Karpas-422 (cell line): ENCODE results near the gene WWOX. TPM values are rescaled to one million over a fixed set of nuclear protein-coding genes. Genes with fewer than 3 reads are reported as not detected.

Experiments
- DNase-seq: peaks from one replicate; pipeline ENCODE4 v3.0.0-alpha.2; 2015
- H2AFZ ChIP-seq: fragments of 200-600 bp; sonication (generic); 2 replicates; pipeline ENCODE4 v1.6.1; 2014; ENCODE audit warnings: antibody characterized with exemption, low read length, mixed read lengths
- H3K27ac ChIP-seq: fragments of 200-600 bp; sonication (generic); 2 replicates; pipeline ENCODE4 v1.5.1; 2014; ENCODE audit warnings: mild to moderate bottlenecking, low read length, moderate library complexity
- H3K27me3 ChIP-seq: fragments of 200-600 bp; sonication (generic); 2 replicates; pipeline ENCODE4 v1.6.1; 2014; ENCODE audit warnings: low read length, mixed read lengths
- H3K36me3 ChIP-seq: fragments of 200-600 bp; sonication (generic); 2 replicates; pipeline ENCODE4 v1.6.1; 2014; ENCODE audit warnings: low read length, mixed read lengths; ENCODE audit not compliant: insufficient read depth
- H3K4me1 ChIP-seq: fragments of 200-600 bp; sonication (generic); 2 replicates; pipeline ENCODE4 v1.6.1; 2014; ENCODE audit warnings: mild to moderate bottlenecking, low read length, mixed read lengths
- H3K4me2 ChIP-seq: fragments of 200-600 bp; sonication (generic); 2 replicates; pipeline ENCODE4 v1.6.1; 2014; ENCODE audit warnings: low read length, low read depth, mild to moderate bottlenecking; ENCODE audit not compliant: poor library complexity, severe bottlenecking
- H3K4me3 ChIP-seq: fragments of 200-600 bp; sonication (generic); 2 replicates; pipeline ENCODE4 v1.5.1; 2014; ENCODE audit warnings: mild to moderate bottlenecking, antibody characterized with exemption, low read length, mixed read lengths
- H3K79me2 ChIP-seq: fragments of 200-600 bp; sonication (generic); 2 replicates; pipeline ENCODE4 v1.6.1; 2014; ENCODE audit warnings: mild to moderate bottlenecking, low read length, mixed read lengths
- H3K9ac ChIP-seq: fragments of 200-600 bp; sonication (generic); 2 replicates; pipeline ENCODE4 v1.6.0; 2014; ENCODE audit warnings: low read length
- H3K9me2 ChIP-seq: fragments of 200-600 bp; sonication (generic), shearing (Covaris generic); replicated peaks from 2 replicates; pipeline ENCODE4 v1.6.0; 2014; ENCODE audit warnings: mild to moderate bottlenecking, low read length, moderate library complexity; ENCODE audit not compliant: insufficient read depth
- H3K9me3 ChIP-seq: fragments of 300-700, 200-600 bp; sonication (generic); 2 replicates; pipeline ENCODE4 v1.6.1; 2014; ENCODE audit warnings: low read length, mixed read lengths
- H4K20me1 ChIP-seq: fragments of 200-600 bp; sonication (generic); 2 replicates; pipeline ENCODE4 v1.6.1; 2014; ENCODE audit warnings: mild to moderate bottlenecking, antibody characterized with exemption, low read length, low read depth; ENCODE audit not compliant: insufficient read depth
- total RNA-seq: library from RNA; depleted of rRNA; stranded (reverse); fragments of >200 nt; shearing (Covaris generic); gene quantifications from 2 replicates; pipeline ENCODE4 v1.2.3, GENCODE V29; 2014; ENCODE audit warnings: low replicate concordance

WWOX gene
- total RNA-seq, 1 experiment from 2014 or later, result 66.2 TPM

GRCh38 chr16:78785218-78785617 is 685.8 kb downstream of the WWOX start:
- Histone ChIP-seq H3K27ac (no peak overlapping the region), H4K20me1 (no peaks in the 10 kb centered on the region), H3K9me2 (no peaks in the 10 kb centered on the region), H3K27me3 (no peaks in the 10 kb centered on the region), H3K4me3 (no peak overlapping the region), H3K9ac (no peak overlapping the region), H3K9me3 (peaks cover 11% of the 10 kb centered on the region), H3K36me3 (no peaks in the 10 kb centered on the region), H3K79me2 (no peaks in the 10 kb centered on the region), H3K4me1 (no peaks in the 10 kb centered on the region), H3K4me2 (no peak overlapping the region), H2AFZ (no peak overlapping the region)
- DNase-seq, result no peak

- no peak overlapping the region for H3K27ac ChIP-seq
- H3K27me3 ChIP-seq, result no peaks in the 10 kb centered on the region
- no peak overlapping the region for H3K4me2 ChIP-seq
- H3K9ac ChIP-seq, result no peak overlapping the region
- H3K4me1 ChIP-seq, result no peaks in the 10 kb centered on the region
- no peak for DNase-seq
- H2AFZ ChIP-seq, result no peak overlapping the region
- no peak overlapping the region for H3K4me3 ChIP-seq
- no peaks in the 10 kb centered on the region for H4K20me1 ChIP-seq
- H3K9me2 ChIP-seq, result no peaks in the 10 kb centered on the region
- peaks cover 14% of the 10 kb centered on the region for H3K9me3 ChIP-seq
- no peaks in the 10 kb centered on the region for H3K36me3 ChIP-seq
- H3K79me2 ChIP-seq, result no peaks in the 10 kb centered on the region
These were observed 687.2 kb downstream of the WWOX start for GRCh38 chr16:78786635-78787034.

DNA sequence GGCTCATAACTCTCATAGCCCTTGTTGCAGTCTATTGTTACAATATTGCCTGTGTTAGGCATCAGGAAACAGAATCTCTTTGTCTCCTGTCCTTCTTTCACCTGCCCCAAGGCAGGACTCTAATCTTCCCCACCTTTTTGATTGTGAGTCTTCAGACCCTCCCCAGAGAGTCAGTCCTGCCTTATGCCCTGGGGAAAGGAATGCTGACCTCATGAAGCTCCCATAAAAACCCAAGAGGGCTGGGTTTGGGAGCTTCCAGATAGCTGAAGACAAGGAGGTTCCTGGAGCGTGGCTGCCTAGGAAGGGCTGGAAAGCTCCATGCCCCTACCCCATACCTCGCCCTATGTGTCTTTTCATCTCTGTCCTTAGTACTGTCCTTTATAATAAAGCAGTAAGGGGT is 688.8 kb downstream of the WWOX start:
- Histone ChIP-seq H3K4me3 (no peak overlapping the region), H3K36me3 (no peaks in the 10 kb centered on the region), H3K9me3 (peaks cover 11% of the 10 kb centered on the region), H3K27me3 (no peaks in the 10 kb centered on the region), H3K9ac (no peak overlapping the region), H3K4me1 (no peaks in the 10 kb centered on the region), H3K27ac (no peak overlapping the region), H3K79me2 (no peaks in the 10 kb centered on the region), H2AFZ (no peak overlapping the region), H3K9me2 (no peaks in the 10 kb centered on the region), H3K4me2 (no peak overlapping the region), H4K20me1 (no peaks in the 10 kb centered on the region)
- no peak for DNase-seq

GRCh38 chr16:78788696-78789095 is 689.2 kb downstream of the WWOX start:
- H3K79me2 ChIP-seq, result no peaks in the 10 kb centered on the region
- DNase-seq, result no peak
- no peaks in the 10 kb centered on the region for H3K9me2 ChIP-seq
- H4K20me1 ChIP-seq, result no peaks in the 10 kb centered on the region
- no peaks in the 10 kb centered on the region for H3K4me1 ChIP-seq
- H3K4me3 ChIP-seq, result no peak overlapping the region
- no peak overlapping the region for H3K4me2 ChIP-seq
- no peak overlapping the region for H3K9ac ChIP-seq
- H3K36me3 ChIP-seq, result no peaks in the 10 kb centered on the region
- H2AFZ ChIP-seq, result no peak overlapping the region
- H3K9me3 ChIP-seq, result peaks cover 10% of the 10 kb centered on the region
- H3K27me3 ChIP-seq, result no peaks in the 10 kb centered on the region
- H3K27ac ChIP-seq, result no peak overlapping the region

GRCh38 chr16:78789561-78789960 is 690.1 kb downstream of the WWOX start:
- no peaks in the 10 kb centered on the region for H3K27me3 ChIP-seq
- H3K9me2 ChIP-seq, result no peaks in the 10 kb centered on the region
- H3K9ac ChIP-seq, result no peak overlapping the region
- H3K4me2 ChIP-seq, result no peak overlapping the region
- no peak overlapping the region for H3K27ac ChIP-seq
- H2AFZ ChIP-seq, result no peak overlapping the region
- no peaks in the 10 kb centered on the region for H3K4me1 ChIP-seq
- no peak overlapping the region for H3K4me3 ChIP-seq
- peaks cover 10% of the 10 kb centered on the region for H3K9me3 ChIP-seq
- H3K79me2 ChIP-seq, result no peaks in the 10 kb centered on the region
- no peaks in the 10 kb centered on the region for H4K20me1 ChIP-seq
- no peak for DNase-seq
- no peaks in the 10 kb centered on the region for H3K36me3 ChIP-seq

- Histone ChIP-seq H3K9me2 (no peaks in the 10 kb centered on the region), H3K36me3 (no peaks in the 10 kb centered on the region), H3K79me2 (no peaks in the 10 kb centered on the region), H3K27me3 (no peaks in the 10 kb centered on the region), H3K27ac (no peak overlapping the region), H3K4me2 (no peak overlapping the region), H3K9me3 (peaks cover 11% of the 10 kb centered on the region), H2AFZ (no peak overlapping the region), H3K4me3 (no peak overlapping the region), H3K9ac (no peak overlapping the region), H4K20me1 (no peaks in the 10 kb centered on the region), H3K4me1 (no peaks in the 10 kb centered on the region)
- DNase-seq, result no peak
These were observed 691.6 kb downstream of the WWOX start for GRCh38 chr16:78791011-78791410.

DNA sequence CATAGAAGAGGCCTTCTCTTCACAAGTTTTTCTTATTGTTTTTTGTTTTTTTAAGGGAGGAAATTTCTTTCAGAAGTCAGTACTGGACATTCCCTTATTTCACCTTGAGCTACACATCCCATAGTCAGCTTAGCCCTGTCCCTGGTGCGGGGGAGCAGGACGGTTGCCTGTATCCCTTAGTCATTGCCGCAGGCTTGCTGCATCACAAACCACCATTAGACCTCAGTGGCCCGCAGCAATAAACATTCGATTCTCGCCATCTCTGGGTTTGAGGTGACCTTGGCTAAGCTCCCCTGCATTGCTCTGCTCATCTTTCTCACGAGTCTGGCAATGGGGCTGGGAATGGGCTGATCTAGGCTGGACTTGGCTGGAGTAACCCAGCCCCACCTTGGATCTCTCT is 692.5 kb downstream of the WWOX start:
- H3K9ac ChIP-seq, result no peak overlapping the region
- H3K9me3 ChIP-seq, result peaks cover 13% of the 10 kb centered on the region
- no peak overlapping the region for H2AFZ ChIP-seq
- DNase-seq, result no peak
- H3K4me3 ChIP-seq, result no peak overlapping the region
- no peaks in the 10 kb centered on the region for H3K79me2 ChIP-seq
- no peaks in the 10 kb centered on the region for H3K9me2 ChIP-seq
- H3K4me2 ChIP-seq, result no peak overlapping the region
- H3K36me3 ChIP-seq, result no peaks in the 10 kb centered on the region
- no peak overlapping the region for H3K27ac ChIP-seq
- no peaks in the 10 kb centered on the region for H3K4me1 ChIP-seq
- no peaks in the 10 kb centered on the region for H3K27me3 ChIP-seq
- no peaks in the 10 kb centered on the region for H4K20me1 ChIP-seq

DNA sequence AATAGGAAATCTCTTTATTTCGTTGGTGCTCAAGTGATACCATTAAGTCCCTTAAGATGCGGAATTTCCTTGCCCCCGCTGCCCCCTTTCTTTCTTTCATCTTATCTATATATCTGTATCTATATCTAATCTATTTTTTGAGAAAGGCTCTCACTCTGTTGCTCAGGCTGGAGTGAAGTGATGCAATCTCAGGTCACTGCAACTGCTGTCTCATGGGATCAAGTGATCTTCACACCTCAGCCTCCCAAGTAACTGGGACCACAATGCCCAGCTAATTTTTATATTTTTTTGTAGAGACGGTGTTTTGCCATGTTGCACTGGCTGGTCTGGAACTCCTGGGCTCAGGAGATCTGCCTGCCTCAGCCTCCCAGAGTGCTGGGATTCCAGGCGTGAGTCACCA is 693.5 kb downstream of the WWOX start:
- no peak overlapping the region for H3K4me2 ChIP-seq
- H3K27me3 ChIP-seq, result no peaks in the 10 kb centered on the region
- H2AFZ ChIP-seq, result no peak overlapping the region
- H3K36me3 ChIP-seq, result no peaks in the 10 kb centered on the region
- H3K27ac ChIP-seq, result no peak overlapping the region
- peaks cover 19% of the 10 kb centered on the region for H3K9me3 ChIP-seq
- no peaks in the 10 kb centered on the region for H3K79me2 ChIP-seq
- no peak overlapping the region for H3K9ac ChIP-seq
- no peak for DNase-seq
- H3K9me2 ChIP-seq, result no peaks in the 10 kb centered on the region
- H3K4me1 ChIP-seq, result no peaks in the 10 kb centered on the region
- no peaks in the 10 kb centered on the region for H4K20me1 ChIP-seq
- no peak overlapping the region for H3K4me3 ChIP-seq
